AML-193 (cell line): ENCODE results near the gene AIP.
"Not testable (repeated sequence)": the region's sequence is repeated elsewhere in the genome, so short reads cannot be mapped to it uniquely, and the experiment has no call there.

ENCODE experiments used
- DNase-seq, 2 experiments: peaks; one replicate each; lab custom pipeline; 2025; lab: John Stamatoyannopoulos, UW

AIP gene

DNA sequence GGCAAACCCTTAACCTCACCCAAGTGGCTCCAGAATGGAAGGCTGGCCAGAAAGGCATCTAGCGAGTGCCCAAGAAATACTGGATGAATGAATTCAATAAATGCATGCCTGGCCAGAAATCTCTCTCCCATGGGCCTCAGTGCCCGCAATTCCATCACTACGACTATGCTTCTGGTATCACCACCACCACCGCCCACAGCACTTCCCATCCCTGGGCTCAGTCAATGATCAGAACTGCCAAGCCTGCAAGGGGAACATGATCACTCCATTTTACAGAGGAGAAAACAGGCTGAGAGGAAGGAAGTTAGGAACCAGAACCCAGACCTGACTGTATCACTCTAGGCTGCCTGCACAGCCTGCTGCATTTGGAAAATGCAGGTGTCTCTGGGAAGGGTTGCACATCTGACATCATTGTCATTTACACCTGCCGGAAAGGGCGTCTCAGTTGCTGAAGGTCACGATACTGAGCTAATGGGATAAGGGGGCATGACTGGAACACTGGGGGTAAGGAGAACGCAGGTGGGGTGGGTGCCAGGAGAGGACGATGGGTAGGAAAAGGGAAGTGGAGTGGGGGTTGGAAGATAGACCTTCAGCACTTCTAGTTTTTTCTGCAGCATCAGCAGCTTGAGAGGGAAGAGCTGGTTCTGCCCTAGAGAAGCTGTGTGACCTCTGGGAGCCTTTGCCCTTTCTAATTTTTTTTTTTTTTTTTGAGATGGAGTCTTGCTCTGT lies 33.5 kb upstream of the AIP start:
- no peak for DNase-seq

DNA sequence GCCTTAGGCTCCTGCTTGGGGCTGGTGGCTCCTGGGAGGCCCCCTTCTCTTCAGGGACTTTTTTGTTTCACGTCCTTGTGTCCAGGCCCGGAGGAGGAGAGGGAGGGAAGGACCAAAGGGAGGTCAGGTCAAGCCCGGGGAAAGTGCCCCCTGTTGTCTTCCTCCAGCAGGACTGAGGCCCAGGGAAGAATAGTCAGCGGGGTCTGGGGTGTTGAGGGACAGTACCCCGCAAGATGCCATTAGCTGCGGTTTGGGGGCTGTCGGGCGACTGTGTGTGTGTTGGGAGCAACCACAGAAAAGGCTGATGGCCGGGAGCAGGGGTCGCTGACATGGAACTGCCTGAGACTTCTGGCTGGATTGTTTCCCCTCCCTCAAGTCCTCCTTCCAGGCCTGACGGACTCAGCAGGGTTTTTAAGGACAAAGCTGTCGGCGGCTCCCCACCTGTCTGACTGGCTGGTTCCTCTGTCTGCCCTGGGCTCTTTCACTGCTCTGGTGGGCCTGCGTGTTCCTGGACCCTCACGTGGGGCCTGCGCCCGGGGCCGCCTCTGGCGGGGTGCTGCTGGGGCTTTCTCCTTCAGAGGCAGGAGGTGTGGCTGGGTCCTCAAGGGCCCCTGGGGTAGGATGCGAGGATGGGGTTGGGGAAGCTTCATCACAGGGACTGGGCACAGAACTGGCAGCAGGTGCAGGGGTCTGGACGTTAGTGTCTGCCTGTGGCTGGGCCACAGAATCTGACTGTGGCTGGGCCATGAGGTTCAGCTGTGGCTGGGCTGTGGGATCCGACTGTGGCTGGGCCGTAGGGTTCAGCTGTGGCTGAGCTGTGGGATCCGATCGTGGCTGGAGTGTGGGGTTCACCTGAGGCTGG lies 31.8 kb upstream of the AIP start:
- no peak for DNase-seq

DNA sequence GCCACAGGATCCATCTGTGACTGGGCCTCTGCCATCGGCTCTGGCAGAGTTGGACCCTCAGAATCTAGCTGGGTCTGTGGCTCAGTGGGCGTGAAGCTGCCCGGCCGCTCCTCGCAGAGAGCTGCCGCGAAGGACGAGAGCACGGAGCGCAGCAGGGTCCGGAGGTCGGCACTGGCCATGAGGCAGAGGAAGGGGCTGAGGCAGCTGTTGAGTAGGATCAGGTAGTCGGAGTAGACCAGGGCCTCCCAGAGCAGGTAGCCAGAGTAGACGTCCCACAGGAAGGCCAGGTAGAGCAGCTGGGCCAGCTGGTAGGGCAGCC lies 31.2 kb upstream of the AIP start:
- no peak for DNase-seq

DNA sequence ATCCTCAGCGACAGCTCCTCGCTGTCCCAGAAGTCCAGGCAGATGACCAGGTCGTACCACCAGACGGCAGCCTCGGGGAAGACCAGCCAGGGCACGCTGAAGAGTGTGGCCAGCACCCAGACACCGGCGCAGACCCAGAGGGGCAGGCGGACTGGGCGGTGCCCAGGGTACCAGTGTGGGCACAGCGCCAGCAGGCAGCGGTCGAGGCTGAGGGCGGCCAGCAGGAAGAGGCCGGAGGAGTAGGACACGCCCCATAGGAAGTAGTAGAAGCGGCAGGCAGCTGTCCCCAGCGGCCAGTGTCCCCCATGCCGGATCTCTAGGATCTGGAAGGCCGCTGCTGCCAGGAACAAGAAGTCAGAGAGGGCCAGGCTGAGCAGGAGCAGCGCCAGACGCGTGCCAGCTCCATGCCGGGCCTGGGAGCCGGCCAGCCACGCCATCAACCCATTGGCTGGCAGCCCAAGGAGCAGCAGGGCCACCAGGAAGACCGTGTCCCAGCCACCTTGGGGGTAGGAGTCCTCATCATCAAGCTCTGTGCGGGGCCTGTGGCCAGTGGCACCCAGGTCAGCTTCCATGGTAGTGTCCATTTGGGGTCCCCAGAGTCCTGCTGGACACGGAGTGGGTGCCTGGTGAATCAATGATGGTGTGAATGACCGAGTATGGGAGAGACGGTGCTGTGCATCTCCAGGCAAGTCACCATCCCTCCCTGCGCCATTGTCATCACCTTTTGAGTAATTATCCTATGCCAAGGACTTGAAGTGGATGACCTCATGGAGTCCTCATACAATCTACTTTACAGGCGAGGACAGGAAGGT lies 30.5 kb upstream of the AIP start, which contains the start of gene GPR152:
TSS of gene GPR152 (minus strand) at position 589 of the 812 bp plus-strand sequence. CDS start at position 584, 5 bp downstream.
- no peak for DNase-seq

GRCh38 chr11:67453816-67454732 lies 28.8 kb upstream of the AIP start:
- no peak for DNase-seq

DNA sequence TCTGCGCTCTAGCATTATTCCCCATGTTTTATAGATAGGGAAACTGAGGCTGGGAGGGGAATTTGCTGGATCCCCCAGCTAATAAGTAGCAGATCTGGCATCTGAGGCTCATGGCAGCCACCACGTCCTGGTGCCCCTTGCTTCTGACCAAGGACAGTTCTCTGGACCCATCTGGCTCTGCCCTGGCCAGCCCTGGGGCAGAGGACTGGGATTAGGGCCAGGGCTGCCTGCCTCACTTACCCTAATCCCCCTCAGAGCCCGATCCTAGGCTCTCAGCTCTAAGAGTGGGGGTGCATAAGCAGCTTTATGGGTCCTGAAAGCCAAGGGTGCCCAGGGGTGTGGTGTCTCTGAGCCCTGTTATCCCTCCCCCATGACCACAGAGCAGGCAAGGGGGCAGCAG lies 27.8 kb upstream of the AIP start, which contains the start of gene CABP4:
TSS of gene CABP4 (plus strand) at position 301 of the 400 bp plus-strand sequence. CDS start at position 371, 70 bp downstream.
- no peak for DNase-seq

- no peak for DNase-seq
These were observed 26.6 kb upstream of the AIP start for GRCh38 chr11:67456068-67456705.

DNA sequence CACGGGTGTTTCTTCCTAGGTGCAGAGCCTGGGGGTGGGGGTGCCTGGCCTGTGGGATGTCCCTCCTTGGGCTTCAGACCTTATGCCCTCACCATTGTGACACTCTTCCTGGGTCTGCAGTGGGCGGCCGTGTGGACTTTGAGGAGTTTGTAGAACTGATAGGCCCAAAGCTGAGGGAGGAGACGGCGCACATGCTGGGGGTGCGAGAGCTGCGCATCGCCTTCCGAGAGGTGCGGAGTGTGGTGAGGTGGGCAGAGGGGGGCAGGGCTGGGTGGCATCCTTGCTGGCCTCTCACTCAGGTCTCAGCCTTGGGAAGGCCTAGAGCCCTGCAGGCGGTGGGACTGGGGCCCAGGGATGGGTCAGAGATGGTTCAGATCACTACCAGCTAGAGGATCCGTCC lies 25.4 kb upstream of the AIP start:
- DNase-seq, result no peak

DNA sequence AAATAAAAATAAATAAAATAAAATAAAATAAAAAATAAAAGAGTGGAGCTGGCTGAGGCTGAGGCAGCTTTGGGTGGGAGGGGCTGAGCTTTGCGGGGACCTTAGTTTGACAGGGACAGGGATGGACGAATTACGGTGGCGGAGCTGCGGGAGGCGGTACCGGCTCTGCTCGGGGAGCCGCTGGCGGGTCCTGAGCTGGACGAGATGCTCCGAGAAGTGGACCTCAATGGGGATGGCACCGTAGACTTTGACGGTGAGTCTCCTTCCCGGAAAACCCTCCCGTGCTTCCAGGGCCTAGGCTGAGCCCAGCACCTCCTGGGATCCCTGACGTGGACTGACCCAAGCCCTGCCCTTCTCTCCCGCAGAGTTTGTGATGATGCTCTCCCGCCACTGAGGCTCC lies 24.6 kb upstream of the AIP start:
- DNase-seq, result no peak

DNA sequence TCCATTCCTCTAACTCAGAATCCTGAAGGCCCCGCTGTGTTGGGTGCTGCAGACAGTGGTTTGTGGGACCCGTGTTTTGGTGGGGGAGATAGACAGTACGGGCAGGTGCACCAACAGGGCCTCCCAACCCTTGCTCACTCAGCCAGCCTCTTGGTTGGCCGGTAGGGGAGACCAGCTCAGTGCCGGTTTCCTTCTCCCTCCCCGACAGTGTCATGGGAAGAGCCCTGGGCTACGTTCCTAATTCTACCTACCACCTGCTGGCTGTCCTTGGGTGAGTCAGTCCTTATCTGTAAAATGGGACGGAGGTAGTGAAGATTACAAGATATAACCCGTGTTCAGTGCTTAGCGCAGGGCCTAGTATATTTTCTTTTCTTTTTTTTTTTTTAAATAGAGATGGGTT lies 19.6 kb upstream of the AIP start:
- no peak for DNase-seq

GRCh38 chr11:67463680-67464410 lies 19.0 kb upstream of the AIP start:
- DNase-seq, result peak; percentile 46 to 63

DNA sequence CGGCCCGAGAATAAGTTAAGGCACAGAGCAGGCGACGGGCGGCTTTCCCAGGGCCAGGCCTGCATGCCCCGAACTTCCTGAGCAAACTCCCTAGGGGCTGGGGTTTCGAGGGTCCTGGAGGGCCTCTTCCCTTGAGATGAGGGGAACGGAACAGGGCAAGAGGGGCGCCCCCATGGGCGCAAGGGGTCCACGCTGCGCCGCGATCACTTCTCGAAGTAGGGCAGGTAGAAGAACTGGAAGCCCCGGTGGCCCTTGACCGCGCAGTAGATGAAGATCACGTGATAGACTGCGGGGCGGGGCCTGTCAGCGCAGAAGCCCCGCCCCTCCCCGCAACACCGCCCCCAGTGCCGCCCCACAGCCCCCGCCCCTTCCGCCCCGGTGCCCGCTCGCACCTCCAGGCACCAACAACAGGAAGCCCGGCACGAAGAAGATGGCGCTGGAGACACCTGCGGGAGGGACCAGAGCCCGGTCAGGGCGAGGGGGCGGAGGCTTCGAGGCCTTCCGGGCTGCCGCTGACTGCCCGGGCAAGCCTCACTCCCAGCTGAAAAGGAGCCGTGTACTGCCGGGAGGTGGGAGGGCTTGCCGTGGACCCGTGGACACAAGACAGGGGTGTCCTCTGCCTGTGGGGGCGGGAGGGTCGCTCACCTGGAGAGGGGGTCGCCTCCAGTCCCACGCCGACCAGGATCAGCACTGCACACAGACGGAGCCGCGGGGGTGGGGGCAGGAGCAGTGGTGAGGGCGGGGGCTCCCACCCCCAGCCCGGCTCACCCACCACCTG lies 18.2 kb upstream of the AIP start:
- DNase-seq, result peak; percentile 82 to 85

- DNase-seq, result no peak
These were observed 17.7 kb upstream of the AIP start for GRCh38 chr11:67465189-67465510.

DNA sequence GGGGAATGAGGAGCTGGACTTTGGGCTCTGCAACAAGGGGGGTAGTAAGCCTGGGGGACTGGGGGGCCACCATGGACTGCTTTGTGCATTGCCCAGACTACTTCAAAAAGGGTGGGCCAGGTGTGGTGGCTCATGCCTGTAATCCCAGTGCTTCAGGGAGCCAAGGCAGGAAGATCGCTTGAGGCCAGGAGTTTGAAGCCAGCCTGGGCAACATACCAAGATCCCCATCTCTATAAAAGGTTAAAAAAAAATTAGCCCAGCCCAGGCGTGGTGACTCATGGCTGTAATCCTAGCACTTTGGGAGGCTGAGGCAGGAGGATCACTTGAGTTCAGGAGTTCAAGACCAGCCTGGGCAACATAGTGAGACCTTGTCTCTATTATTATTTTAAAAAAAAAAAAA lies 17.3 kb upstream of the AIP start:
- not testable (repeated sequence) for DNase-seq

- no peak for DNase-seq
These were observed 16.5 kb upstream of the AIP start for GRCh38 chr11:67466367-67466766.

DNA sequence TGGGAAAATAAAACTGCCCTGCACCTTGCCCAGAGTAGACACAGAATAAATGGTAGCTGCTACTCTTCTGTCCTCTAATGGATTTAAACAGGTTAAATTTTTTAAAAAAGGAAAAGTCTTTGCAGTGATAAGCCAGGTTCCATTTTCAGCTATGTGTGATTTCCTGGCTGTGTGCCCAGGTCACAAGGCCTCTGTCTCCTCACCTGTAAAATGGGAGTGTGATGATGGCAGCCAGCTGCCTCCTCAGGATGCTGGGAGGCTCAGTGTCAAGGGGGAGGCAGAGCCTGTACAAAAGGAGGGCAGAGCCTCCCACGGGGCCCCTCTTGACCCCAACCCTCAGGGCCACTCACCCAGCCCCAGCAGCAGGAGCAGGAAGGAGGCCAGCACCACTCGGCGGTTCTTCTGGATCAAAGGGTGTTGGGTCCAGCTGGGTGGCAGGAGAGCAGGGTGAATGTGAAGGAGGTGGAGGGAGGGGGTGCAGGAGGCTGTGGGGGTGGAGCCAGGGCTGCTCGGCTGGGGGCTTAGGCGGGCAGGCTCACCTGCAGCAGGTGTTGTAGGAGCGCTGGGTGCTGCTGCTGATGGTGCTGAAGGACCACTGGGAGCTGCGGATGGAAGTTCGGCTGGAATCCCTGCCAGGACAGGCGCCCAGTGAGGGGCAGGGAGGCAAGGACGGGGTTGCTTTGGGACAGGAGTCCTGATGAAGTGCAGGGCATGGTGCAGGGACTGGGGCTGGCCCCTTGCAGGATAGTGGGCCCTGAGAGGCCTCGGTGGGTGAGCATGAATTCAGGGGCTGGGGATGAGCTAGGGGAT lies 15.7 kb upstream of the AIP start:
- DNase-seq, result no peak

DNA sequence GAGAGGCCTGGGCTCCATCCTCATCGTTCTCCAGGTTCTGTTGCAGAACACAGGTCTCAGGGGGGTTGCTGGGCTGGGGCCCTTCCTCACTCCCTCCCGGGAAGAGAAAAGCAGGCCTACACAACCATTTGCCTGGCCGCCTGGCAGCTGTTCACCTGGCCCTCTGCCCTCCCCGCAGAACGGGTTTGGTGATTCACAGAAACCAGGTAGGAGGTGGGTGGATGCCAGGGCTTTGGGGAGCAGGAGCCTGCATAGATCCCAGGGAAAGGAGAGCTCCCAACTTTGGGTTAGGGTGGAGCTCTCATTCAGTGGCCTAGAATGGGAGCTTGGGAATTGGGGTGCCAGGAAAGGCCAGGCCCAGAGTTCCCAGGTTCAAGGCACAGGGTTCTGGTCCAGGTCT lies 14.8 kb upstream of the AIP start:
- DNase-seq, result no peak

DNA sequence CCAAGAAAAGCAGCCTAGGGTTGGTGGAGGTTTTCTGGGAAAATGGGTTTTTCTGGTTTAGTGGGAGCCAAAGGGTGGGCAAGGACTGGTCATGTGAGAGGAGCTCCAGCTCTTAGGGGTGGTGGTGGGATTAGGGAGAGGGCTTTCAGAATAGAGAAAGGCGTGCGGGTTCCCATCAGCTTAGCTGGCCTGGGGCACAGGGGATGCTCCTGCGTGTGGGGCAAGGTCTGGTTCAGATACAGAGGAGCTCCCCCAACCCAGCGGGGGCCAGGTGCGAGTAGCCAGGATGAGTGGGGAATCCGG lies 14.4 kb upstream of the AIP start:
- no peak for DNase-seq
